Liver (tissue), 9 donors: ENCODE results near the gene SORCS2. TPM values are rescaled to one million over a fixed set of nuclear protein-coding genes. Genes with fewer than 3 reads are reported as not detected.

Source experiments
- DNase-seq: peaks from one replicate; pipeline ENCODE4 v3.0.0-alpha.2; 2017; ENCODE audit warnings: low spot score
- H3K27ac ChIP-seq, 2 donors: one replicate each; pipeline ENCODE4 v1.7.0; 2013; ENCODE audit warnings: inconsistent platforms in 2 of 2, low read length in 2 of 2, control low read depth in 1 of 2, low read depth in 1 of 2, mild to moderate bottlenecking in 1 of 2
- H3K27me3 ChIP-seq, 4 donors: one replicate each; pipeline versions ENCODE4 v1.6.1 to v1.7.0; 2013; ENCODE audit warnings: low read length in 3 of 4, inconsistent platforms in 1 of 4, mild to moderate bottlenecking in 1 of 4, moderate library complexity in 1 of 4; ENCODE audit not compliant: control insufficient read depth in 4 of 4, insufficient read depth in 4 of 4
- H3K36me3 ChIP-seq, 4 donors: one replicate each; pipeline versions ENCODE4 v1.6.1 to v1.7.0; 2013; ENCODE audit warnings: low read length in 3 of 4, mild to moderate bottlenecking in 3 of 4, low read depth in 1 of 4, moderate library complexity in 1 of 4; ENCODE audit not compliant: control insufficient read depth in 4 of 4, insufficient read depth in 3 of 4
- H3K4me1 ChIP-seq, 4 donors: one replicate each; pipeline versions ENCODE4 v1.6.1 to v1.7.0; 2013; ENCODE audit warnings: low read length in 3 of 4, mild to moderate bottlenecking in 3 of 4, moderate library complexity in 1 of 4; ENCODE audit not compliant: control insufficient read depth in 4 of 4, insufficient read depth in 4 of 4
- H3K4me3 ChIP-seq, 3 donors: one replicate each; pipeline versions ENCODE4 v1.6.1 to v1.7.0; 2013; ENCODE audit warnings: low read length in 3 of 3, control low read depth in 1 of 3, low read depth in 1 of 3, mild to moderate bottlenecking in 1 of 3
- H3K9ac ChIP-seq, 2 donors: one replicate each; pipeline ENCODE4 v1.7.0; 2013; ENCODE audit warnings: low read length in 2 of 2, mild to moderate bottlenecking in 2 of 2, moderate library complexity in 2 of 2, control low read depth in 1 of 2, low read depth in 1 of 2
- H3K9me3 ChIP-seq, 4 donors: one replicate each; pipeline versions ENCODE4 v1.6.1 to v1.7.0; 2013; ENCODE audit warnings: low read length in 3 of 4; ENCODE audit not compliant: control insufficient read depth in 4 of 4
- CTCF ChIP-seq: fragments of 150-350 bp; IDR thresholded peaks from 2 replicates; pipeline ENCODE4 v1.5.1; 2017; ENCODE audit warnings: improper control_type of control experiment, low read depth, low read length; ENCODE audit not compliant: missing input control
- EGR1 ChIP-seq, 2 donors: IDR thresholded peaks; 2 replicates each; pipeline ENCODE4 v1.6.1; 2016 to 2018; ENCODE audit warnings: antibody characterized with exemption in 2 of 2, low read depth in 2 of 2
- FOXA1 ChIP-seq: IDR thresholded peaks from 2 replicates; pipeline ENCODE4 v1.6.1; 2016; ENCODE audit warnings: antibody characterized with exemption
- FOXA2 ChIP-seq: IDR thresholded peaks from 2 replicates; pipeline ENCODE4 v1.6.1; 2016; ENCODE audit warnings: antibody characterized with exemption
- GABPA ChIP-seq, 2 donors: IDR thresholded peaks in 1 of 2; conservative IDR thresholded peaks in 1 of 2; 2 replicates each; pipeline ENCODE4 v1.6.1; 2016; ENCODE audit warnings: antibody characterized with exemption in 2 of 2, mild to moderate bottlenecking in 1 of 2, moderate library complexity in 1 of 2
- HNF4A ChIP-seq, 2 donors: conservative IDR thresholded peaks; 2 replicates each; pipeline ENCODE4 v1.6.1; 2016; ENCODE audit warnings: antibody characterized with exemption in 2 of 2, mild to moderate bottlenecking in 2 of 2
- HNF4G ChIP-seq: IDR thresholded peaks from 2 replicates; pipeline ENCODE4 v1.6.1; 2016; ENCODE audit warnings: antibody characterized with exemption
- JUND ChIP-seq, 2 donors: IDR thresholded peaks; 2 replicates each; pipeline ENCODE4 v1.6.1; 2016; ENCODE audit warnings: antibody characterized with exemption in 2 of 2
- NR2F2 ChIP-seq: IDR thresholded peaks from 2 replicates; pipeline ENCODE4 v1.6.1; 2016; ENCODE audit warnings: antibody characterized with exemption
- REST ChIP-seq: IDR thresholded peaks from 2 replicates; pipeline ENCODE4 v1.6.1; 2016; ENCODE audit warnings: antibody characterized with exemption, mild to moderate bottlenecking
- RXRA ChIP-seq, 2 donors: IDR thresholded peaks; 2 replicates each; pipeline ENCODE4 v1.6.1; 2017 to 2018; ENCODE audit warnings: antibody characterized with exemption in 2 of 2, mild to moderate bottlenecking in 1 of 2
- TAF1 ChIP-seq: conservative IDR thresholded peaks from 2 replicates; pipeline ENCODE4 v1.6.1; 2016; ENCODE audit warnings: antibody characterized with exemption, mild to moderate bottlenecking
- YY1 ChIP-seq: IDR thresholded peaks from 2 replicates; pipeline ENCODE4 v1.6.1; 2016; ENCODE audit warnings: antibody characterized with exemption, mild to moderate bottlenecking
- ZBTB33 ChIP-seq: IDR thresholded peaks from 2 replicates; pipeline ENCODE4 v1.6.1; 2016; ENCODE audit warnings: antibody characterized with exemption
- WGBS: extraction: QIAGEN DNeasy Blood & Tissue Kit; methylation state at CpG from one replicate; pipeline ENCODE4 v1.1.7; 2013; 5-methylcytosine and 5-hydroxymethylcytosine counted together
- polyA plus RNA-seq, 2 donors: library from polyadenylated mRNA; stranded (reverse) in 1 of 2; unstranded in 1 of 2; fragments of 200-250 nt in 1 of 2; fragments of >200 nt in 1 of 2; fragmentation: Nextera tagmentation in 1 of 2; extraction: Ambion mirVana in 1 of 2; gene quantifications; one replicate each; pipeline versions ENCODE4 v1.2.1 to v1.2.3, GENCODE V29; 2013 to 2015
- total RNA-seq, 2 donors: library from RNA; depleted of rRNA; stranded (reverse); fragments of >200 nt; gene quantifications; one replicate each; pipeline ENCODE4 v1.2.3, GENCODE V29; 2014
- TF ChIP-seq, protein P1 (sequence below): IDR thresholded peaks from 2 replicates; pipeline ENCODE4 v1.6.1; 2016; ENCODE audit warnings: antibody characterized with exemption
- TF ChIP-seq, protein P2 (sequence below): IDR thresholded peaks from 2 replicates; pipeline ENCODE4 v1.6.1; 2016; ENCODE audit warnings: antibody characterized with exemption
- donor health status: healthy.
- donor health status: healthy.
- donor health status: healthy.
- donor health status: healthy.
- donor health status: healthy.

SORCS2 gene
- total and polyA plus RNA-seq, 4 donors, result 0.10 to 1.4 (median 0.92) TPM

DNA sequence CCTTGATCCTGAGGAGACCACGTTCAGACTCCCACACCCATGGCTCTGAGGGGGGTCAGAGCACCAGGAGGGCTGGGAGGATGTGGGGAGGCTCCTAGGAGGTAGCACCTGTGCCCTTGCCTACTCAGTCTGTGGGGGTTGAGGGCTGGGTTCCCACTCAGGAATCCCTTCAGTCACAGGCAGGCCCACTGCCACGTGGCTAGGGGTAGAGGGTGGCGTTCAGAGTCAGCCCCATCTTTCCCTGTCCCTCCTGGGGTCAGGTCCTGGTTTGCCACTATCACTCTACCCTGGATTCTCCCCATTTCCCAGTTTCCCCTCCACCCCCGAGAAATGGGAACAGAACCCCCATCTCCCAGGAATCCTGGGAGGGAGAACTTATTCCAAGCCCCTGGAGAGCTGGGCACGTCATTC, 131.1 kb downstream of the SORCS2 start:
- DNase-seq, result no peak
- H3K9ac ChIP-seq, result no peak overlapping the region
- H3K9me3 ChIP-seq, result peaks cover 0 to 2% (median 0%) of the 10 kb centered on the region in 4 donors
- TF ChIP-seq, protein P1, sequence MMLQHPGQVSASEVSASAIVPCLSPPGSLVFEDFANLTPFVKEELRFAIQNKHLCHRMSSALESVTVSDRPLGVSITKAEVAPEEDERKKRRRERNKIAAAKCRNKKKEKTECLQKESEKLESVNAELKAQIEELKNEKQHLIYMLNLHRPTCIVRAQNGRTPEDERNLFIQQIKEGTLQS, result no peak
- TF ChIP-seq REST, result no peak
- no peak for TF ChIP-seq YY1
- TF ChIP-seq FOXA2, result no peak
- TF ChIP-seq, protein P2, sequence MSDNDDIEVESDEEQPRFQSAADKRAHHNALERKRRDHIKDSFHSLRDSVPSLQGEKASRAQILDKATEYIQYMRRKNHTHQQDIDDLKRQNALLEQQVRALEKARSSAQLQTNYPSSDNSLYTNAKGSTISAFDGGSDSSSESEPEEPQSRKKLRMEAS, result no peak
- TF ChIP-seq NR2F2, result no peak
- no peak for TF ChIP-seq GABPA (IDR thresholded peaks at IDR 0.05 in 1 of 2, conservative IDR thresholded peaks at IDR 0.05 in 1 of 2)
- TF ChIP-seq ZBTB33, result no peak
- no peak for TF ChIP-seq CTCF
- no peak for TF ChIP-seq RXRA (IDR thresholded peaks at IDR 0.05)
- TF ChIP-seq HNF4G, result no peak
- no peak for TF ChIP-seq JUND (IDR thresholded peaks at IDR 0.05)
- no peak overlapping the region for H3K4me3 ChIP-seq
- H3K27me3 ChIP-seq, result no peaks in the 10 kb centered on the region
- H3K36me3 ChIP-seq, result no peaks in the 10 kb centered on the region
- no peak overlapping the region for H3K27ac ChIP-seq
- WGBS, result 86% methylated on average over 5 of the region's 5 CpGs
- peaks cover 0 to 2% (median under 1%) of the 10 kb centered on the region in 4 donors for H3K4me1 ChIP-seq

GRCh38 chr4:7323872-7324650, 131.7 kb downstream of the SORCS2 start:
- no peak for DNase-seq
- Histone ChIP-seq H3K27me3 (no peaks in the 10 kb centered on the region), H3K9me3 (no peaks in the 10 kb centered on the region), H3K36me3 (no peaks in the 10 kb centered on the region), H3K9ac (no peak overlapping the region), H3K4me1 (peaks cover 0 to 2% (median under 1%) of the 10 kb centered on the region in 4 donors), H3K27ac (no peak overlapping the region), H3K4me3 (no peak overlapping the region)
- WGBS, result 85% methylated on average over 16 of the region's 16 CpGs
- TF ChIP-seq HNF4A (conservative IDR thresholded peaks at IDR 0.05), result no peak
- no peak for TF ChIP-seq FOXA1
- TF ChIP-seq YY1, result no peak
- no peak for TF ChIP-seq ZBTB33
- TF ChIP-seq JUND (IDR thresholded peaks at IDR 0.05), result no peak
- TF ChIP-seq, protein P2, result no peak
- no peak for TF ChIP-seq HNF4G
- no peak for TF ChIP-seq EGR1 (IDR thresholded peaks at IDR 0.05; ENCODE audit: low read depth in 2 of 2)
- no peak for TF ChIP-seq TAF1
